Transverse colon (tissue), 3 donors: ENCODE results near the gene KRT1.

Source experiments
- EP300 ChIP-seq: sonication (generic); formaldehyde crosslinking; IDR thresholded peaks from one replicate; pipeline ENCODE4 v1.6.1; 2017; ENCODE audit warnings: antibody characterized with exemption, low read depth
- TF ChIP-seq, protein P1 (sequence below), 5 experiments: fragments of 200-600 bp in 3 of 5; fragments of 450-650 bp in 2 of 5; sonication (generic) in 3 of 5; IDR thresholded peaks; 1 replicate in 2 of 5; 2 replicates in 3 of 5; pipeline ENCODE4 v1.5.1; 2016 to 2017; ENCODE audit warnings: antibody characterized with exemption in 5 of 5, inconsistent platforms in 3 of 5, mild to moderate bottlenecking in 2 of 5, moderate library complexity in 1 of 5

DNA sequence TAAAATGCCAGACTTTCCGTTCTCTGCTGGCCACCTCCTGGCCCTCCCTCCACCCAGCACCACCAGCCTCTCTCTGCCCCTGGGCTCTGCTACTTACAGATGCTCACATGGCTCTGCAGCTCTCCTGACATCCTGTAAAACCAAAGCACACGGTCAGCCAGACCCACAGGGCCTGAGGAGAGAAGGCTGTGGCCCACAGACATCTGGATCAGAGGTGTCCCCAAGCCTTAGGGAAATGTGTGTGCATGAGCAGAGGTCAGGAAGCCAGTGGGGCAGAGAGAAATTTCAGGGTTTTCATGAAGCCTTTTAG lies 11.6 kb upstream of the KRT1 start:
- TF ChIP-seq EP300 = no peak
- TF ChIP-seq, protein P1, sequence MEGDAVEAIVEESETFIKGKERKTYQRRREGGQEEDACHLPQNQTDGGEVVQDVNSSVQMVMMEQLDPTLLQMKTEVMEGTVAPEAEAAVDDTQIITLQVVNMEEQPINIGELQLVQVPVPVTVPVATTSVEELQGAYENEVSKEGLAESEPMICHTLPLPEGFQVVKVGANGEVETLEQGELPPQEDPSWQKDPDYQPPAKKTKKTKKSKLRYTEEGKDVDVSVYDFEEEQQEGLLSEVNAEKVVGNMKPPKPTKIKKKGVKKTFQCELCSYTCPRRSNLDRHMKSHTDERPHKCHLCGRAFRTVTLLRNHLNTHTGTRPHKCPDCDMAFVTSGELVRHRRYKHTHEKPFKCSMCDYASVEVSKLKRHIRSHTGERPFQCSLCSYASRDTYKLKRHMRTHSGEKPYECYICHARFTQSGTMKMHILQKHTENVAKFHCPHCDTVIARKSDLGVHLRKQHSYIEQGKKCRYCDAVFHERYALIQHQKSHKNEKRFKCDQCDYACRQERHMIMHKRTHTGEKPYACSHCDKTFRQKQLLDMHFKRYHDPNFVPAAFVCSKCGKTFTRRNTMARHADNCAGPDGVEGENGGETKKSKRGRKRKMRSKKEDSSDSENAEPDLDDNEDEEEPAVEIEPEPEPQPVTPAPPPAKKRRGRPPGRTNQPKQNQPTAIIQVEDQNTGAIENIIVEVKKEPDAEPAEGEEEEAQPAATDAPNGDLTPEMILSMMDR (IDR thresholded peaks at IDR 0.05) = no peak
